HG03103 (cell line): ENCODE data around the gene ZNF831.

Experiments
- ATAC-seq: cut with Tn5 transposase; IDR thresholded peaks from one replicate; pipeline ENCODE4 v1.9.1; 2021; ENCODE audit warnings: low read depth; ENCODE audit not compliant: unreplicated experiment

Gene ZNF831

GRCh38 chr20:59291740-59292383 is 128.2 kb downstream of the ZNF831 start:
- ATAC-seq = no peak

GRCh38 chr20:59295531-59295930 is 131.9 kb downstream of the ZNF831 start:
- ATAC-seq = no peak

GRCh38 chr20:59297686-59298085 is 134.1 kb downstream of the ZNF831 start:
- ATAC-seq = no peak

GRCh38 chr20:59299945-59300332 is 136.3 kb downstream of the ZNF831 start:
- ATAC-seq = no peak

GRCh38 chr20:59300333-59301081 is 136.9 kb downstream of the ZNF831 start, which contains the start of gene EDN3:
Gene EDN3, plus strand, starts transcription at chr20:59300611. Its CDS starts 202 bp downstream, at chr20:59300813.
- no peak for ATAC-seq

- ATAC-seq = no peak
Observed at GRCh38 chr20:59301343-59302007, 137.9 kb downstream of the ZNF831 start.

- ATAC-seq = no peak
Observed at GRCh38 chr20:59305908-59306655, 142.5 kb downstream of the ZNF831 start.

- ATAC-seq = no peak
Observed at GRCh38 chr20:59307270-59307669, 143.6 kb downstream of the ZNF831 start.
